Limb (tissue), 2 donors: ENCODE data around the gene CCSER1.
A peak's percentile ranks its signal among the peaks of the same experiment; 100 is the strongest.
"Not testable (repeated sequence)": the region's sequence is repeated elsewhere in the genome, so short reads cannot be mapped to it uniquely, and the experiment has no call there.

Experiments used
- DNase-seq, 2 donors: peaks; one replicate each; pipeline ENCODE4 v3.0.0-alpha.2; 2016; ENCODE audit errors: extremely low spot score in 2 of 2

CCSER1 gene

GRCh38 chr4:91471280-91471679, 1344.1 kb downstream of the CCSER1 start:
- DNase-seq, result peak in 1 of 2 donors; percentile 33

GRCh38 chr4:91472046-91472445, 1344.9 kb downstream of the CCSER1 start:
- no peak for DNase-seq

GRCh38 chr4:91485415-91485814, 1358.2 kb downstream of the CCSER1 start:
- no peak for DNase-seq

- no peak for DNase-seq
Measured at GRCh38 chr4:91488946-91489345, 1361.8 kb downstream of the CCSER1 start.

GRCh38 chr4:91497892-91498291, 1370.7 kb downstream of the CCSER1 start:
- no peak for DNase-seq

GRCh38 chr4:91502365-91502764, 1375.2 kb downstream of the CCSER1 start:
- no peak for DNase-seq

- no peak for DNase-seq
Measured at GRCh38 chr4:91513326-91513725, 1386.1 kb downstream of the CCSER1 start.

- no peak for DNase-seq
Measured at GRCh38 chr4:91519155-91519554, 1392.0 kb downstream of the CCSER1 start.

- no peak for DNase-seq
Measured at GRCh38 chr4:91525621-91526020, 1398.4 kb downstream of the CCSER1 start.

GRCh38 chr4:91527056-91527455, 1399.9 kb downstream of the CCSER1 start:
- no peak for DNase-seq

GRCh38 chr4:91567594-91567993, 1440.4 kb downstream of the CCSER1 start:
- no peak for DNase-seq

- DNase-seq, result no peak
Measured at GRCh38 chr4:91577864-91578263, 1450.7 kb downstream of the CCSER1 start.

- no peak for DNase-seq
Measured at GRCh38 chr4:91590260-91590659, 1463.1 kb downstream of the CCSER1 start.

GRCh38 chr4:91592125-91592524, 1464.9 kb downstream of the CCSER1 start:
- DNase-seq, result no peak

- DNase-seq, result no peak
Measured at GRCh38 chr4:91596718-91597117, 1469.5 kb downstream of the CCSER1 start.

- no peak for DNase-seq
Measured at GRCh38 chr4:91598696-91599095, 1471.5 kb downstream of the CCSER1 start.

GRCh38 chr4:91600301-91600700, 1473.1 kb downstream of the CCSER1 start:
- no peak for DNase-seq

- no peak for DNase-seq
Measured at GRCh38 chr4:91601401-91601800, 1474.2 kb downstream of the CCSER1 start.

- DNase-seq, result no peak
Measured at GRCh38 chr4:91611782-91612181, 1484.6 kb downstream of the CCSER1 start.

GRCh38 chr4:91620952-91621351, 1493.8 kb downstream of the CCSER1 start:
- DNase-seq, result no peak

- no peak for DNase-seq
Measured at GRCh38 chr4:91621446-91621845, 1494.3 kb downstream of the CCSER1 start.

- DNase-seq, result no peak
Measured at GRCh38 chr4:91622925-91623602, 1495.9 kb downstream of the CCSER1 start.

GRCh38 chr4:91623603-91623967, 1496.4 kb downstream of the CCSER1 start:
- not testable (repeated sequence) for DNase-seq

- no peak for DNase-seq
Measured at GRCh38 chr4:91630054-91630453, 1502.9 kb downstream of the CCSER1 start.
